RWPE2 (cell line): ENCODE results near the gene CFAP157.

ENCODE experiments used
- ATAC-seq: fragments of 200-7000 bp; cut with Tn5 transposase; 3 replicates; pipeline ENCODE4 v1.9.1; 2021; ENCODE audit warnings: low read depth
- DNase-seq: peaks from one replicate; pipeline ENCODE4 v3.0.0-alpha.2; 2020; ENCODE audit warnings: low spot score
- H3K27ac ChIP-seq: fragments of 450-650 bp; 2 replicates; pipeline ENCODE4 v1.5.1; 2017; ENCODE audit warnings: mild to moderate bottlenecking; ENCODE audit not compliant: poor library complexity, severe bottlenecking
- H3K27me3 ChIP-seq: fragments of 250-450 bp; sonication (Bioruptor Pico); 2 replicates; pipeline ENCODE4 v1.5.1; 2021; ENCODE audit warnings: mild to moderate bottlenecking, moderate library complexity; ENCODE audit not compliant: insufficient read depth, poor library complexity, severe bottlenecking
- H3K36me3 ChIP-seq: fragments of 250-450 bp; sonication (Bioruptor Pico); 2 replicates; pipeline ENCODE4 v1.5.1; 2020; ENCODE audit warnings: low read depth, mild to moderate bottlenecking, moderate library complexity
- H3K4me1 ChIP-seq: fragments of 250-450 bp; sonication (Bioruptor Pico); 2 replicates; pipeline ENCODE4 v1.5.1; 2021; ENCODE audit warnings: mild to moderate bottlenecking, moderate library complexity; ENCODE audit not compliant: insufficient read depth, poor library complexity, severe bottlenecking
- H3K4me3 ChIP-seq: fragments of 250-450 bp; sonication (Bioruptor Pico); 2 replicates; pipeline ENCODE4 v1.5.1; 2021; ENCODE audit warnings: mild to moderate bottlenecking, moderate library complexity; ENCODE audit not compliant: severe bottlenecking
- H3K9me3 ChIP-seq: fragments of 250-450 bp; sonication (Bioruptor Pico); 2 replicates; pipeline ENCODE4 v1.5.1; 2021; ENCODE audit warnings: mild to moderate bottlenecking, moderate library complexity; ENCODE audit not compliant: severe bottlenecking
- TF ChIP-seq, protein P1 (sequence below): fragments of 450-650 bp; IDR thresholded peaks from one replicate; pipeline ENCODE4 v1.5.1; 2017; ENCODE audit warnings: mild to moderate bottlenecking, moderate library complexity; ENCODE audit not compliant: poor library complexity, severe bottlenecking

Gene CFAP157

GRCh38 chr9:127738666-127739065, 31.9 kb downstream of the CFAP157 start:
- Histone ChIP-seq H3K4me1 (peaks cover 13% of the 10 kb centered on the region), H3K27me3 (no peaks in the 10 kb centered on the region), H3K36me3 (no peaks in the 10 kb centered on the region), H3K9me3 (no peaks in the 10 kb centered on the region), H3K27ac (no peak overlapping the region), H3K4me3 (no peak overlapping the region)
- DNase-seq: no peak
- no peak for ATAC-seq
- TF ChIP-seq, protein P1, sequence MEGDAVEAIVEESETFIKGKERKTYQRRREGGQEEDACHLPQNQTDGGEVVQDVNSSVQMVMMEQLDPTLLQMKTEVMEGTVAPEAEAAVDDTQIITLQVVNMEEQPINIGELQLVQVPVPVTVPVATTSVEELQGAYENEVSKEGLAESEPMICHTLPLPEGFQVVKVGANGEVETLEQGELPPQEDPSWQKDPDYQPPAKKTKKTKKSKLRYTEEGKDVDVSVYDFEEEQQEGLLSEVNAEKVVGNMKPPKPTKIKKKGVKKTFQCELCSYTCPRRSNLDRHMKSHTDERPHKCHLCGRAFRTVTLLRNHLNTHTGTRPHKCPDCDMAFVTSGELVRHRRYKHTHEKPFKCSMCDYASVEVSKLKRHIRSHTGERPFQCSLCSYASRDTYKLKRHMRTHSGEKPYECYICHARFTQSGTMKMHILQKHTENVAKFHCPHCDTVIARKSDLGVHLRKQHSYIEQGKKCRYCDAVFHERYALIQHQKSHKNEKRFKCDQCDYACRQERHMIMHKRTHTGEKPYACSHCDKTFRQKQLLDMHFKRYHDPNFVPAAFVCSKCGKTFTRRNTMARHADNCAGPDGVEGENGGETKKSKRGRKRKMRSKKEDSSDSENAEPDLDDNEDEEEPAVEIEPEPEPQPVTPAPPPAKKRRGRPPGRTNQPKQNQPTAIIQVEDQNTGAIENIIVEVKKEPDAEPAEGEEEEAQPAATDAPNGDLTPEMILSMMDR: no peak

DNA sequence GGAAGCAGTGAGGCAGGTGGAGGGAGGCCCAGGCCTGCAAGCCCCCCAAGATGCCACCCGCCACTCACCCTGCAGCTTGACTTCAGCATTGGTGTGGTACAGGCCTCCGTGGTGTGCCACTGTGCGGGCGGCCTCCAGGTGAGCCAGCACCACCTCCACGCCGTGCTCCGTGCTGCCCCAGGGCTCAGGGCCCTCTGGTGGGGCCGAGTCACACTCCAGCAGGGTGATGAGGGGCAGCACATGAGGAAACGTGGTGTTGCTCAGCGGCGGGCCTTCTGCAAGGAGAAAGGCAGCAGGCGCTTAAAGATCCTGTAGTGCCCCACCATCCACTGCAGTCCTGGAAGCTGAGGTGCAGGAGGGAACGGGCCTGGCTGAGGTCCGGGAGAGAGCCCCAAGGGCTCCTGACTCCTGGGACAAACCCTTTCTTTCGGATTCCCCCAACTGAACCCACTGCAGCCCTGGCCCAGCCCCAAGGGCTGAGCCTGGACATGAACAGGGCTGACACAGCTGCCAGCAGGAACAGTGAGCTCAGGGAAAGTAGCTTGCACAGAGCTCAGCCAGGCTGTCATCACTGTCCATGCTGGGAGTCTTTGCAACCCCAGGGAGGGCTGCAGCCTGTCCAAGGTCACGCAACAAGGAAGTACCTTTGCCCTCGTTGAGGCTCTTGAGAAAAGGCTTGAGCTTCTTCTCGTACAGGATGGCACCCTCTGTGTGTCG, 33.0 kb downstream of the CFAP157 start:
- peaks cover 13% of the 10 kb centered on the region for H3K4me1 ChIP-seq
- H3K4me3 ChIP-seq: no peak overlapping the region
- ATAC-seq (no peak), DNase-seq (no peak)
- TF ChIP-seq, protein P1: no peak
- H3K27ac ChIP-seq: peak overlapping the region; percentile 38
- no peaks in the 10 kb centered on the region for H3K36me3 ChIP-seq
- no peaks in the 10 kb centered on the region for H3K27me3 ChIP-seq
- no peaks in the 10 kb centered on the region for H3K9me3 ChIP-seq

GRCh38 chr9:127741831-127742434, 35.1 kb downstream of the CFAP157 start:
- TF ChIP-seq, protein P1: no peak
- DNase-seq (no peak), ATAC-seq (no peak)
- H3K36me3 ChIP-seq: no peaks in the 10 kb centered on the region
- no peak overlapping the region for H3K4me3 ChIP-seq
- H3K27ac ChIP-seq: peak overlapping the region; percentile 38
- no peaks in the 10 kb centered on the region for H3K27me3 ChIP-seq
- no peaks in the 10 kb centered on the region for H3K9me3 ChIP-seq
- peaks cover 13% of the 10 kb centered on the region for H3K4me1 ChIP-seq

GRCh38 chr9:127742435-127743088, 35.8 kb downstream of the CFAP157 start:
- no peaks in the 10 kb centered on the region for H3K36me3 ChIP-seq
- TF ChIP-seq, protein P1: no peak
- H3K27ac ChIP-seq: no peak overlapping the region
- DNase-seq (no peak), ATAC-seq (peak; percentile 35)
- no peak overlapping the region for H3K4me3 ChIP-seq
- no peaks in the 10 kb centered on the region for H3K27me3 ChIP-seq
- peaks cover 13% of the 10 kb centered on the region for H3K4me1 ChIP-seq
- no peaks in the 10 kb centered on the region for H3K9me3 ChIP-seq
